ENCODE measurements around the gene EIF2B2.
A peak's percentile ranks its signal among the peaks of the same experiment; 100 is the strongest.

EIF2B2 gene

GRCh38 chr14:75023108-75023507 lies 20.4 kb downstream of the EIF2B2 start:
- FAIRE-seq (peak; percentile 27), DNase-seq (ENCODE audit: insufficient read length, low spot score) (no peak)
- TF ChIP-seq POLR2A (IDR thresholded peaks at IDR 0.05; ENCODE audit: low read depth, low read length): no peak

- no peak for TF ChIP-seq POLR2A (IDR thresholded peaks at IDR 0.05; ENCODE audit: low read depth, low read length)
- DNase-seq (ENCODE audit: insufficient read length, low spot score): no peak
- no peak for FAIRE-seq
These were observed 22.4 kb downstream of the EIF2B2 start for GRCh38 chr14:75025082-75025481.

- FAIRE-seq: no peak
These were observed 23.2 kb downstream of the EIF2B2 start for GRCh38 chr14:75025876-75026275.

GRCh38 chr14:75030147-75030546 lies 27.4 kb downstream of the EIF2B2 start:
- DNase-seq (ENCODE audit: insufficient read length, low spot score) (no peak), FAIRE-seq (no peak)
- TF ChIP-seq POLR2A (IDR thresholded peaks at IDR 0.05; ENCODE audit: low read depth, low read length): no peak

More at GRCh38 chr14:75025876-75026275, 23.2 kb downstream of the EIF2B2 start:
- no peak for TF ChIP-seq POLR2A (IDR thresholded peaks at IDR 0.05; ENCODE audit: low read depth, low read length)
- no peak for DNase-seq (ENCODE audit: insufficient read length, low spot score)

- DNase-seq (ENCODE audit: insufficient read length, low spot score): no peak
- no peak for FAIRE-seq
- no peak for TF ChIP-seq POLR2A (IDR thresholded peaks at IDR 0.05; ENCODE audit: low read depth, low read length)
These were observed 30.2 kb downstream of the EIF2B2 start for GRCh38 chr14:75032939-75033338.

- FAIRE-seq (no peak), DNase-seq (ENCODE audit: insufficient read length, low spot score) (no peak)
- no peak for TF ChIP-seq POLR2A (IDR thresholded peaks at IDR 0.05; ENCODE audit: low read depth, low read length)
These were observed 37.8 kb downstream of the EIF2B2 start for GRCh38 chr14:75040507-75040906.

GRCh38 chr14:75040959-75041358 lies 38.2 kb downstream of the EIF2B2 start:
- no peak for TF ChIP-seq POLR2A (IDR thresholded peaks at IDR 0.05; ENCODE audit: low read depth, low read length)
- FAIRE-seq: no peak
- DNase-seq (ENCODE audit: insufficient read length, low spot score): no peak

- no peak for TF ChIP-seq POLR2A (IDR thresholded peaks at IDR 0.05; ENCODE audit: low read depth, low read length)
- no peak for DNase-seq (ENCODE audit: insufficient read length, low spot score)
- peak; percentile 91 for FAIRE-seq
These were observed 38.9 kb downstream of the EIF2B2 start for GRCh38 chr14:75041613-75042012.

- no peak for DNase-seq (ENCODE audit: insufficient read length, low spot score)
- no peak for TF ChIP-seq POLR2A (IDR thresholded peaks at IDR 0.05; ENCODE audit: low read depth, low read length)
- FAIRE-seq: no peak
These were observed 39.3 kb downstream of the EIF2B2 start for GRCh38 chr14:75042035-75042434.

- TF ChIP-seq POLR2A (IDR thresholded peaks at IDR 0.05; ENCODE audit: low read depth, low read length): no peak
- DNase-seq (ENCODE audit: insufficient read length, low spot score) (peak; percentile 28), FAIRE-seq (peak; percentile 87)
These were observed 41.6 kb downstream of the EIF2B2 start for GRCh38 chr14:75044322-75044721.

GRCh38 chr14:75044752-75045151 lies 42.0 kb downstream of the EIF2B2 start:
- FAIRE-seq (no peak), DNase-seq (ENCODE audit: insufficient read length, low spot score) (no peak)
- TF ChIP-seq POLR2A (IDR thresholded peaks at IDR 0.05; ENCODE audit: low read depth, low read length): no peak

- TF ChIP-seq POLR2A (IDR thresholded peaks at IDR 0.05; ENCODE audit: low read depth, low read length): no peak
- FAIRE-seq (no peak), DNase-seq (ENCODE audit: insufficient read length, low spot score) (no peak)
These were observed 43.6 kb downstream of the EIF2B2 start for GRCh38 chr14:75046275-75046674.

- no peak for TF ChIP-seq POLR2A (IDR thresholded peaks at IDR 0.05; ENCODE audit: low read depth, low read length)
- no peak for DNase-seq (ENCODE audit: insufficient read length, low spot score)
- FAIRE-seq: no peak
These were observed 44.2 kb downstream of the EIF2B2 start for GRCh38 chr14:75046899-75047298.

- no peak for TF ChIP-seq POLR2A (IDR thresholded peaks at IDR 0.05; ENCODE audit: low read depth, low read length)
- FAIRE-seq (no peak), DNase-seq (ENCODE audit: insufficient read length, low spot score) (no peak)
These were observed 44.8 kb downstream of the EIF2B2 start for GRCh38 chr14:75047506-75047905.

- TF ChIP-seq POLR2A (IDR thresholded peaks at IDR 0.05; ENCODE audit: low read depth, low read length): no peak
- FAIRE-seq (no peak), DNase-seq (ENCODE audit: insufficient read length, low spot score) (no peak)
These were observed 45.4 kb downstream of the EIF2B2 start for GRCh38 chr14:75048101-75048500.

- no peak for FAIRE-seq
- TF ChIP-seq POLR2A (IDR thresholded peaks at IDR 0.05; ENCODE audit: low read depth, low read length): no peak
- DNase-seq (ENCODE audit: insufficient read length, low spot score): no peak
These were observed 46.4 kb downstream of the EIF2B2 start for GRCh38 chr14:75049136-75049535.

Data from H54 (cell line).